Activated CD8-positive, alpha-beta memory T cell treated with anti-CD3 and anti-CD28 coated beads for 24 hours (primary cell): ENCODE results near the gene RLBP1.
A peak's percentile ranks its signal among the peaks of the same experiment; 100 is the strongest.

Experiments used
- DNase-seq: peaks from one replicate; pipeline ENCODE4 v3.0.0-alpha.2; 2020

The RLBP1 gene

GRCh38 chr15:89205991-89206585 is 15.3 kb downstream of the RLBP1 start:
- DNase-seq, result no peak

GRCh38 chr15:89203705-89204273 is 17.6 kb downstream of the RLBP1 start:
- DNase-seq, result peak; percentile 68

GRCh38 chr15:89201465-89202005 is 19.8 kb downstream of the RLBP1 start:
- DNase-seq, result no peak

- no peak for DNase-seq
These were observed 21.2 kb downstream of the RLBP1 start for GRCh38 chr15:89200182-89200581.

- DNase-seq, result no peak
These were observed 21.6 kb downstream of the RLBP1 start for GRCh38 chr15:89199746-89200145.

- DNase-seq, result no peak
These were observed 22.4 kb downstream of the RLBP1 start for GRCh38 chr15:89198934-89199333.

GRCh38 chr15:89198196-89198595 is 23.2 kb downstream of the RLBP1 start:
- DNase-seq, result no peak

GRCh38 chr15:89197503-89197971 is 23.8 kb downstream of the RLBP1 start:
- DNase-seq, result no peak

GRCh38 chr15:89196994-89197393 is 24.4 kb downstream of the RLBP1 start:
- DNase-seq, result no peak

GRCh38 chr15:89196241-89196640 is 25.1 kb downstream of the RLBP1 start:
- no peak for DNase-seq

- no peak for DNase-seq
These were observed 25.5 kb downstream of the RLBP1 start for GRCh38 chr15:89195836-89196235.

- no peak for DNase-seq
These were observed 26.8 kb downstream of the RLBP1 start for GRCh38 chr15:89194608-89195007.

- DNase-seq, result no peak
These were observed 28.6 kb downstream of the RLBP1 start for GRCh38 chr15:89192766-89193165.

- DNase-seq, result no peak
These were observed 29.2 kb downstream of the RLBP1 start for GRCh38 chr15:89192136-89192535.

GRCh38 chr15:89187986-89188514 is 33.3 kb downstream of the RLBP1 start:
- no peak for DNase-seq

GRCh38 chr15:89187301-89187985 is 33.9 kb downstream of the RLBP1 start:
- DNase-seq, result no peak

GRCh38 chr15:89186803-89187202 is 34.6 kb downstream of the RLBP1 start:
- DNase-seq, result no peak

GRCh38 chr15:89184886-89185526 is 36.4 kb downstream of the RLBP1 start:
- no peak for DNase-seq

GRCh38 chr15:89184357-89184756 is 37.0 kb downstream of the RLBP1 start:
- DNase-seq, result no peak

- DNase-seq, result no peak
These were observed 41.2 kb downstream of the RLBP1 start for GRCh38 chr15:89179966-89180875.

- DNase-seq, result no peak
These were observed 42.9 kb downstream of the RLBP1 start for GRCh38 chr15:89178307-89178977.
